ENCODE data around the gene KHDC4.

KHDC4 gene

GRCh38 chr1:155933591-155934096 lies 569 bp downstream of the KHDC4 start:
- no peaks in the 10 kb centered on the region; the same call in none of the 2 replicates for H3K4me1 ChIP-seq (ENCODE audit: control insufficient read depth, insufficient read depth, low read length)
- TF ChIP-seq ZNF629 (tag by site-specific recombination; IDR thresholded peaks at IDR 0.05), result no peak
- TF ChIP-seq ZNF449 (tag by site-specific recombination; IDR thresholded peaks at IDR 0.05), result 0 out of 2 replicates have a peak, but pooled peaks have one; percentile 30
- TF ChIP-seq GLIS2 (tag by site-specific recombination; IDR thresholded peaks at IDR 0.05), result peak; percentile 48
- TF ChIP-seq ZFP37 (tag by site-specific recombination; IDR thresholded peaks at IDR 0.05), result peak; percentile 64; the same call in 1 of the 2 replicates
- TF ChIP-seq ZNF610 (tag by site-specific recombination; IDR thresholded peaks at IDR 0.05; ENCODE audit: borderline replicate concordance), result 0 out of 2 replicates have a peak, but pooled peaks have one; percentile 21
- TF ChIP-seq PRDM10 (tag by site-specific recombination; IDR thresholded peaks at IDR 0.05), result 0 out of 2 replicates have a peak, but pooled peaks have one; percentile 12
- no peak for TF ChIP-seq ZNF175 (tag by site-specific recombination; IDR thresholded peaks at IDR 0.05)
- ChIA-PET CTCF (interaction anchor here (1.3 to 2.0 kb wide), 4 partner anchors 17 to 196 kb away, joined by 3 to 9 read pairs (median 6); no protein-coding TSS in a partner anchor), POLR2A (interaction anchor here (0.7 to 3.4 kb wide), 10 partner anchors 11 to 245 kb away, joined by 3 to 28 read pairs (median 8); partner anchors contain the start of genes ARHGEF2 and YY1AP1)
- peak overlapping the region; percentile 94 for H3K4me3 ChIP-seq (ENCODE audit: low read depth, low read length)
- H3K36me3 ChIP-seq (ENCODE audit: control insufficient read depth in 2 of 2, insufficient read depth in 1 of 2, low read length in 2 of 2), result peaks cover 38 to 52% of the 10 kb centered on the region in 2 experiments
- no peaks in the 10 kb centered on the region for H3K9me3 ChIP-seq (ENCODE audit: control insufficient read depth, insufficient read depth, low read depth, low read length)
- peak overlapping the region; percentile 81 for H3K27ac ChIP-seq (ENCODE audit: extremely low read depth, low read depth, low read length)

GRCh38 chr1:155932487-155932886 lies 1.7 kb downstream of the KHDC4 start:
- ChIA-PET POLR2A (interaction anchor here (0.5 to 3.4 kb wide), 6 partner anchors 8 to 44 kb away, joined by 4 to 21 read pairs (median 6); partner anchors contain the start of gene RXFP4), CTCF (interaction anchor here (0.6 to 1.6 kb wide), 9 partner anchors 10 to 723 kb away, joined by 3 to 7 read pairs (median 3); no protein-coding TSS in a partner anchor)
- no peaks in the 10 kb centered on the region; the same call in none of the 2 replicates for H3K4me1 ChIP-seq (ENCODE audit: control insufficient read depth, insufficient read depth, low read length)
- peak overlapping the region; percentile 94; the same call in 1 of the 2 replicates for H3K4me3 ChIP-seq (ENCODE audit: low read depth, low read length)
- H3K9me3 ChIP-seq (ENCODE audit: control insufficient read depth, insufficient read depth, low read depth, low read length), result no peaks in the 10 kb centered on the region
- H3K36me3 ChIP-seq (ENCODE audit: control insufficient read depth in 2 of 2, insufficient read depth in 1 of 2, low read length in 2 of 2), result peaks cover 49 to 64% of the 10 kb centered on the region in 2 experiments
- no peak overlapping the region for H3K27ac ChIP-seq (ENCODE audit: extremely low read depth, low read depth, low read length)
- TF ChIP-seq ZNF24 (tag by site-specific recombination; IDR thresholded peaks at IDR 0.05), result no peak
- no peak for TF ChIP-seq PRDM2 (tag by site-specific recombination; IDR thresholded peaks at IDR 0.05; ENCODE audit: borderline replicate concordance)
- no peak for TF ChIP-seq SALL2 (tag by site-specific recombination; IDR thresholded peaks at IDR 0.05; ENCODE audit: borderline replicate concordance)
- no peak for TF ChIP-seq ZNF677 (tag by site-specific recombination; IDR thresholded peaks at IDR 0.05)
- TF ChIP-seq ZNF704 (tag by site-specific recombination; IDR thresholded peaks at IDR 0.05), result no peak
- TF ChIP-seq ZNF184 (tag by site-specific recombination; IDR thresholded peaks at IDR 0.05), result 0 out of 2 replicates have a peak, but pooled peaks have one; percentile 5
- TF ChIP-seq GLIS2 (tag by site-specific recombination; IDR thresholded peaks at IDR 0.05), result no peak
- TF ChIP-seq ZNF398 (tag by site-specific recombination; IDR thresholded peaks at IDR 0.05), result no peak
- TF ChIP-seq HOXD13 (CRISPR knock-in tag; IDR thresholded peaks at IDR 0.05; ENCODE audit: borderline replicate concordance), result no peak
- TF ChIP-seq ZFP41 (tag by site-specific recombination; IDR thresholded peaks at IDR 0.05; ENCODE audit: borderline replicate concordance), result no peak
- TF ChIP-seq, protein P1, sequence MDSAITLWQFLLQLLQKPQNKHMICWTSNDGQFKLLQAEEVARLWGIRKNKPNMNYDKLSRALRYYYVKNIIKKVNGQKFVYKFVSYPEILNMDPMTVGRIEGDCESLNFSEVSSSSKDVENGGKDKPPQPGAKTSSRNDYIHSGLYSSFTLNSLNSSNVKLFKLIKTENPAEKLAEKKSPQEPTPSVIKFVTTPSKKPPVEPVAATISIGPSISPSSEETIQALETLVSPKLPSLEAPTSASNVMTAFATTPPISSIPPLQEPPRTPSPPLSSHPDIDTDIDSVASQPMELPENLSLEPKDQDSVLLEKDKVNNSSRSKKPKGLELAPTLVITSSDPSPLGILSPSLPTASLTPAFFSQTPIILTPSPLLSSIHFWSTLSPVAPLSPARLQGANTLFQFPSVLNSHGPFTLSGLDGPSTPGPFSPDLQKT (IDR thresholded peaks at IDR 0.05; ENCODE audit: borderline replicate concordance, low read depth, low read length), result no peak

Measured in HEK293 (cell line).